HepG2 (cell line): ENCODE results near the gene RHOC. TPM values are rescaled to one million over a fixed set of nuclear protein-coding genes. Genes with fewer than 3 reads are reported as not detected.

Source experiments
- ATAD3A ChIP-seq: sonication (generic); formaldehyde crosslinking; IDR thresholded peaks from 2 replicates; pipeline ENCODE4 v1.4.0; 2020; ENCODE audit warnings: missing genetic modification reagents
- CBX2 ChIP-seq, 2 experiments: fragments of 200-600 bp in 1 of 2; sonication (generic); formaldehyde crosslinking in 1 of 2; IDR thresholded peaks; 2 replicates each; pipeline versions ENCODE4 v1.7.0 to v1.8.1; 2018 to 2022; ENCODE audit warnings: low read depth in 2 of 2, low read length in 1 of 2, mild to moderate bottlenecking in 1 of 2, missing genetic modification reagents in 1 of 2
- CEBPZ ChIP-seq: IDR thresholded peaks from 2 replicates; pipeline ENCODE4 v1.6.1; 2012; ENCODE audit warnings: low read length, improper control_type of control experiment
- CENPT ChIP-seq: sonication (generic); formaldehyde crosslinking; IDR thresholded peaks from 2 replicates; pipeline ENCODE4 v1.8.0; 2022; ENCODE audit warnings: low read depth, mild to moderate bottlenecking, moderate library complexity, missing genetic modification reagents
- FOXC1 ChIP-seq: sonication (generic); formaldehyde crosslinking; IDR thresholded peaks from 2 replicates; pipeline ENCODE4 v1.8.0; 2022; ENCODE audit warnings: mild to moderate bottlenecking, missing genetic modification reagents, borderline replicate concordance
- HMG20A ChIP-seq: IDR thresholded peaks from 2 replicates; pipeline ENCODE4 v1.6.1; 2016; ENCODE audit warnings: borderline replicate concordance
- HOMEZ ChIP-seq: IDR thresholded peaks from 2 replicates; pipeline ENCODE4 v1.6.1; 2016; ENCODE audit warnings: low read depth
- NR1H2 ChIP-seq: sonication (generic); formaldehyde crosslinking; IDR thresholded peaks from 2 replicates; pipeline ENCODE4 v1.8.1; 2022; ENCODE audit warnings: low read depth, missing genetic modification reagents, borderline replicate concordance
- PBX3 ChIP-seq: sonication (generic); formaldehyde crosslinking; IDR thresholded peaks from 2 replicates; pipeline ENCODE4 v1.8.1; 2023; ENCODE audit warnings: missing genetic modification reagents, inconsistent platforms, borderline replicate concordance
- POGK ChIP-seq: sonication (generic); formaldehyde crosslinking; conservative IDR thresholded peaks from 2 replicates; pipeline ENCODE4 v1.8.0; 2022; ENCODE audit warnings: mild to moderate bottlenecking, moderate library complexity, missing genetic modification reagents
- STAT5B ChIP-seq: sonication (generic); formaldehyde crosslinking; IDR thresholded peaks from 2 replicates; pipeline ENCODE4 v1.4.0; 2020; ENCODE audit warnings: missing genetic modification reagents
- TRIM22 ChIP-seq: fragments of 450-650 bp; IDR thresholded peaks from 2 replicates; pipeline ENCODE4 v1.6.1; 2017
- ZFP36L1 ChIP-seq: sonication (generic); formaldehyde crosslinking; IDR thresholded peaks from 2 replicates; pipeline ENCODE4 v1.8.0; 2022; ENCODE audit warnings: mild to moderate bottlenecking, missing genetic modification reagents, moderate library complexity
- ZFP36L2 ChIP-seq: sonication (generic); formaldehyde crosslinking; IDR thresholded peaks from 2 replicates; pipeline ENCODE4 v1.4.0; 2020; ENCODE audit warnings: missing genetic modification reagents
- ZNF331 ChIP-seq: sonication (generic); formaldehyde crosslinking; IDR thresholded peaks from 2 replicates; pipeline ENCODE4 v1.4.0; 2020; ENCODE audit warnings: missing genetic modification reagents
- ZNF337 ChIP-seq: sonication (generic); formaldehyde crosslinking; IDR thresholded peaks from 2 replicates; pipeline ENCODE4 v1.5.1; 2020; ENCODE audit warnings: missing genetic modification reagents, low read depth, mild to moderate bottlenecking, borderline replicate concordance
- ZNF674 ChIP-seq: sonication (generic); formaldehyde crosslinking; IDR thresholded peaks from 2 replicates; pipeline ENCODE4 v1.5.0; 2020; ENCODE audit warnings: low read depth, mild to moderate bottlenecking, missing genetic modification reagents
- ZNF784 ChIP-seq: sonication (generic); formaldehyde crosslinking; IDR thresholded peaks from 2 replicates; pipeline ENCODE4 v1.5.1; 2020; ENCODE audit warnings: missing genetic modification reagents, mild to moderate bottlenecking, borderline replicate concordance
- ZNF792 ChIP-seq: IDR thresholded peaks from 2 replicates; pipeline ENCODE4 v1.6.1; 2016
- polyA plus RNA-seq, 8 experiments: library from polyadenylated mRNA; depleted of rRNA in 3 of 8; stranded (reverse) in 7 of 8; unstranded in 1 of 8; fragments of >200 nt; fragmentation: Illumina TruSeq in 4 of 8; extraction: Trizol in 4 of 8; gene quantifications; 2 replicates each; pipeline versions ENCODE4 v1.2.1 to v1.2.3, GENCODE V29; 2011 to 2016; ENCODE audit warnings: low read depth in 4 of 8, missing spikeins in 1 of 8, mixed read lengths in 1 of 8; ENCODE audit not compliant: insufficient read depth in 1 of 8
- total RNA-seq, 5 experiments: library from RNA; depleted of rRNA; stranded (reverse); fragments of >200 nt; fragmentation: Illumina TruSeq; extraction: Trizol; gene quantifications; 2 replicates each; pipeline ENCODE4 v1.2.3, GENCODE V29; 2016; ENCODE audit warnings: low read depth in 1 of 5

RHOC gene
- total and polyA plus RNA-seq, 2 of the 13 experiments (the other 11 are each of a cell fraction or from before 2014, with no cell fraction given) = 64.3 to 182 TPM

- TF ChIP-seq TRIM22 (no peak), CENPT (CRISPR knock-in tag) (no peak), ZNF331 (CRISPR knock-in tag) (peak; percentile 17; the same call in 1 of the 2 replicates), ZNF674 (CRISPR knock-in tag) (no peak), CBX2 (IDR thresholded peaks at IDR 0.05; ENCODE audit: low read depth, low read length) (no peak), CBX2 (CRISPR knock-in tag; IDR thresholded peaks at IDR 0.05; ENCODE audit: low read depth) (no peak), ZNF784 (no peak), HMG20A (CRISPR knock-in tag) (no peak; the same call in 1 of the 2 replicates), NR1H2 (no peak), PBX3 (CRISPR knock-in tag) (no peak), ZFP36L1 (CRISPR knock-in tag) (no peak), ZNF337 (no peak), POGK (no peak), ZFP36L2 (no peak), FOXC1 (no peak), ATAD3A (CRISPR knock-in tag) (no peak), STAT5B (CRISPR knock-in tag) (no peak), ZNF792 (0 out of 2 replicates have a peak, but pooled peaks have one; percentile 55), HOMEZ (CRISPR knock-in tag) (no peak), CEBPZ (no peak)
These were observed 484 bp upstream of the RHOC start (continued) for GRCh38 chr1:112707221-112708001.
